ENCODE data around the gene DYRK3. TPM values are rescaled to one million over a fixed set of nuclear protein-coding genes. Genes with fewer than 3 reads are reported as not detected.

The DYRK3 gene
- polyA plus RNA-seq, 1 donor (not counting 4 experiments of a cell fraction or from before 2014, with no cell fraction given), result 15.0 TPM

DNA sequence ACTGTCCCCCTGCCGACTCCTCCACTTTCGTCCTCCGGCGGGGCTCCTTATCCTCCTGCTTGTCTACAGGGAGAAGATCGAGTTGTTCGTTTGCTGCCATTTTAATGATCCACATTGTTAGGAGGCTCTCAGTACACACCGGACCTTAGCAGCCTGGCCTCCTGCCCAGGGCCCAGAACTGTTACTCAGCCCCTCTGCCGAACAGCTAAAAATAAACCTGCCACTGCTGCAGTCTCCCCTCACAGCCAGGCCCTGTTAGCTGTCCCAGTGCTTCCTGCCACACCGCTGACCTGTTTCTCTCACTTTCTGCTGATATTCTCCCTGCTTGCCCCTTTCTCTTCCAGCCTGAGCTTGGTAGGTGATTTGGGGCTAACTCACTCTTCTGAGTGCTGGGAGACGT, 57.7 kb downstream of the DYRK3 start:
- TF ChIP-seq, protein P1, sequence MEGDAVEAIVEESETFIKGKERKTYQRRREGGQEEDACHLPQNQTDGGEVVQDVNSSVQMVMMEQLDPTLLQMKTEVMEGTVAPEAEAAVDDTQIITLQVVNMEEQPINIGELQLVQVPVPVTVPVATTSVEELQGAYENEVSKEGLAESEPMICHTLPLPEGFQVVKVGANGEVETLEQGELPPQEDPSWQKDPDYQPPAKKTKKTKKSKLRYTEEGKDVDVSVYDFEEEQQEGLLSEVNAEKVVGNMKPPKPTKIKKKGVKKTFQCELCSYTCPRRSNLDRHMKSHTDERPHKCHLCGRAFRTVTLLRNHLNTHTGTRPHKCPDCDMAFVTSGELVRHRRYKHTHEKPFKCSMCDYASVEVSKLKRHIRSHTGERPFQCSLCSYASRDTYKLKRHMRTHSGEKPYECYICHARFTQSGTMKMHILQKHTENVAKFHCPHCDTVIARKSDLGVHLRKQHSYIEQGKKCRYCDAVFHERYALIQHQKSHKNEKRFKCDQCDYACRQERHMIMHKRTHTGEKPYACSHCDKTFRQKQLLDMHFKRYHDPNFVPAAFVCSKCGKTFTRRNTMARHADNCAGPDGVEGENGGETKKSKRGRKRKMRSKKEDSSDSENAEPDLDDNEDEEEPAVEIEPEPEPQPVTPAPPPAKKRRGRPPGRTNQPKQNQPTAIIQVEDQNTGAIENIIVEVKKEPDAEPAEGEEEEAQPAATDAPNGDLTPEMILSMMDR (optimal IDR thresholded peaks at IDR 0.05 in 1 of 3, IDR thresholded peaks at IDR 0.05 in 1 of 3, conservative IDR thresholded peaks at IDR 0.05 in 1 of 3; ENCODE audit: extremely low read depth in 1 of 3, insufficient read depth in 2 of 3, low read length in 3 of 3), result no peak
- no peak for TF ChIP-seq EZH2 (IDR thresholded peaks at IDR 0.05; ENCODE audit: low read length)
- Histone ChIP-seq H2AFZ (ENCODE audit: control insufficient read depth, low read length) (no peak overlapping the region), H3K79me2 (ENCODE audit: control insufficient read depth, insufficient read depth, low read length) (peaks cover 99% of the 10 kb centered on the region), H4K20me1 (ENCODE audit: control insufficient read depth, extremely low read depth, insufficient read depth, low read length) (peaks cover 54% of the 10 kb centered on the region), H3K27ac (ENCODE audit: control insufficient read depth, insufficient read depth, low read length) (no peak overlapping the region), H3K4me3 (ENCODE audit: control insufficient read depth in 2 of 3, extremely low read depth in 1 of 3, insufficient read depth in 2 of 3, low read depth in 1 of 3, low read length in 3 of 3) (no peak overlapping the region), H3K9ac (ENCODE audit: control insufficient read depth, extremely low read depth, insufficient read depth, low read length) (no peak overlapping the region), H3K27me3 (ENCODE audit: control insufficient read depth, extremely low read depth, insufficient read depth, low read length) (no peaks in the 10 kb centered on the region), H3K4me1 (ENCODE audit: control insufficient read depth, extremely low read depth, insufficient read depth, low read length) (peaks cover 11% of the 10 kb centered on the region), H3K9me1 (ENCODE audit: control insufficient read depth, extremely low read depth, insufficient read depth, low read length) (peaks cover 11% of the 10 kb centered on the region), H3K4me2 (ENCODE audit: control insufficient read depth, extremely low read depth, insufficient read depth, low read depth, low read length) (no peak overlapping the region), H3K36me3 (ENCODE audit: control insufficient read depth in 2 of 2, extremely low read depth in 1 of 2, insufficient read depth in 2 of 2, low read length in 2 of 2) (peaks cover 11 to 13% of the 10 kb centered on the region in 2 experiments), H3K9me3 (ENCODE audit: control insufficient read depth, low read depth, low read length) (no peaks in the 10 kb centered on the region)
- no peak for DNase-seq (ENCODE audit: low read depth, low spot score)
- dilution Hi-C loops (cut with MboI; ENCODE audit: extremely low pct_ligation_motif_present, low sequenced_read_pairs), result no loop called here
- FAIRE-seq, result no peak

DNA sequence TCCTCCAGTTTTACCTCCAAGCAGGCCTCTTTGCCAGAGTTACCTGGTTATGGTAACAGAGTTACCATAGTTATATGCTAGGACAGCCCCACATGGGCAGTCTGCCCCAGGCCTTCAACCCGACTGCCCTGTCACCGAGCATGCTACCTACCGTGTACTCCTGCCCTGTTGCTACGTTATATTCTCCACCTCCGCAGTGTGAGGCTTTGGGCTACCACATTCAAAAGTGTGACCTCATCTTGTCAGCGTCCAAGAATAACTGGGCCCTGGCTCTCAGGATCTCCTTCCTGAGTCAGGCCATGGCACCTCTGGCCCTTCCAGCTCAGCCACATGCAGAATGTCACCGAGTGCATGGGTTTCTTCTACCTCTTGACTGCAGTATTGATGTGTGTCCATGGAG, 58.3 kb downstream of the DYRK3 start:
- Histone ChIP-seq H3K79me2 (ENCODE audit: control insufficient read depth, insufficient read depth, low read length) (peaks cover 99% of the 10 kb centered on the region), H3K27ac (ENCODE audit: control insufficient read depth, insufficient read depth, low read length) (no peak overlapping the region), H3K9ac (ENCODE audit: control insufficient read depth, extremely low read depth, insufficient read depth, low read length) (no peak overlapping the region), H3K4me2 (ENCODE audit: control insufficient read depth, extremely low read depth, insufficient read depth, low read depth, low read length) (no peak overlapping the region), H4K20me1 (ENCODE audit: control insufficient read depth, extremely low read depth, insufficient read depth, low read length) (peaks cover 50% of the 10 kb centered on the region), H3K27me3 (ENCODE audit: control insufficient read depth, extremely low read depth, insufficient read depth, low read length) (no peaks in the 10 kb centered on the region), H3K9me3 (ENCODE audit: control insufficient read depth, low read depth, low read length) (no peaks in the 10 kb centered on the region), H3K4me3 (ENCODE audit: control insufficient read depth in 2 of 3, extremely low read depth in 1 of 3, insufficient read depth in 2 of 3, low read depth in 1 of 3, low read length in 3 of 3) (no peak overlapping the region), H3K4me1 (ENCODE audit: control insufficient read depth, extremely low read depth, insufficient read depth, low read length) (peaks cover 8% of the 10 kb centered on the region), H3K9me1 (ENCODE audit: control insufficient read depth, extremely low read depth, insufficient read depth, low read length) (peaks cover 11% of the 10 kb centered on the region), H2AFZ (ENCODE audit: control insufficient read depth, low read length) (no peak overlapping the region), H3K36me3 (ENCODE audit: control insufficient read depth in 2 of 2, extremely low read depth in 1 of 2, insufficient read depth in 2 of 2, low read length in 2 of 2) (peaks cover 11% of the 10 kb centered on the region in 2 experiments)
- DNase-seq (ENCODE audit: low read depth, low spot score) (no peak), FAIRE-seq (no peak)
- TF ChIP-seq, protein P1 (optimal IDR thresholded peaks at IDR 0.05 in 1 of 3, IDR thresholded peaks at IDR 0.05 in 1 of 3, conservative IDR thresholded peaks at IDR 0.05 in 1 of 3; ENCODE audit: extremely low read depth in 1 of 3, insufficient read depth in 2 of 3, low read length in 3 of 3), result no peak
- no peak for TF ChIP-seq EZH2 (IDR thresholded peaks at IDR 0.05; ENCODE audit: low read length)
- dilution Hi-C loops (cut with MboI; ENCODE audit: extremely low pct_ligation_motif_present, low sequenced_read_pairs), result no loop called here

Data from keratinocyte (primary cell).